Hematopoietic multipotent progenitor cell treated with erythropoietin and hydrocortisone succinate and interleukin-3 and kit ligand, for 8 days (in vitro differentiated cells): ENCODE measurements around the gene KCNK10.

Experiments
- DNase-seq: peaks from one replicate; pipeline ENCODE4 v3.0.0-alpha.2; 2015

Gene KCNK10

GRCh38 chr14:88225721-88226120, 97.3 kb downstream of the KCNK10 start:
- DNase-seq = no peak

- DNase-seq = no peak
Observed at GRCh38 chr14:88218119-88218915, 104.8 kb downstream of the KCNK10 start.

GRCh38 chr14:88212691-88213090, 110.4 kb downstream of the KCNK10 start:
- DNase-seq = no peak

- DNase-seq = no peak
Observed at GRCh38 chr14:88210426-88210825, 112.6 kb downstream of the KCNK10 start.

- no peak for DNase-seq
Observed at GRCh38 chr14:88209273-88209672, 113.8 kb downstream of the KCNK10 start.

GRCh38 chr14:88208858-88209257, 114.2 kb downstream of the KCNK10 start:
- no peak for DNase-seq

GRCh38 chr14:88204221-88204620, 118.8 kb downstream of the KCNK10 start:
- no peak for DNase-seq

- no peak for DNase-seq
Observed at GRCh38 chr14:88203291-88203690, 119.8 kb downstream of the KCNK10 start.

- DNase-seq = no peak
Observed at GRCh38 chr14:88202286-88202685, 120.8 kb downstream of the KCNK10 start.

GRCh38 chr14:88201851-88202250, 121.2 kb downstream of the KCNK10 start:
- DNase-seq = peak; percentile 75

- DNase-seq = no peak
Observed at GRCh38 chr14:88199882-88200281, 123.2 kb downstream of the KCNK10 start.

- DNase-seq = no peak
Observed at GRCh38 chr14:88198446-88198845, 124.6 kb downstream of the KCNK10 start.

GRCh38 chr14:88196925-88197324, 126.1 kb downstream of the KCNK10 start:
- no peak for DNase-seq

- DNase-seq = no peak
Observed at GRCh38 chr14:88196116-88196890, 126.8 kb downstream of the KCNK10 start.

GRCh38 chr14:88195676-88196075, 127.4 kb downstream of the KCNK10 start:
- DNase-seq = no peak

GRCh38 chr14:88194531-88194930, 128.5 kb downstream of the KCNK10 start:
- no peak for DNase-seq

- DNase-seq = no peak
Observed at GRCh38 chr14:88191605-88192004, 131.5 kb downstream of the KCNK10 start.

GRCh38 chr14:88189417-88190191, 133.5 kb downstream of the KCNK10 start:
- DNase-seq = peak; percentile 85

GRCh38 chr14:88188745-88189416, 134.2 kb downstream of the KCNK10 start:
- no peak for DNase-seq

- DNase-seq = no peak
Observed at GRCh38 chr14:88185843-88186242, 137.2 kb downstream of the KCNK10 start.

- DNase-seq = no peak
Observed at GRCh38 chr14:88184956-88185355, 138.1 kb downstream of the KCNK10 start.

- DNase-seq = no peak
Observed at GRCh38 chr14:88181072-88181471, 142.0 kb downstream of the KCNK10 start.

- no peak for DNase-seq
Observed at GRCh38 chr14:88179716-88180115, 143.4 kb downstream of the KCNK10 start.
